ENCODE data around the gene GBA2.

Gene GBA2

DNA sequence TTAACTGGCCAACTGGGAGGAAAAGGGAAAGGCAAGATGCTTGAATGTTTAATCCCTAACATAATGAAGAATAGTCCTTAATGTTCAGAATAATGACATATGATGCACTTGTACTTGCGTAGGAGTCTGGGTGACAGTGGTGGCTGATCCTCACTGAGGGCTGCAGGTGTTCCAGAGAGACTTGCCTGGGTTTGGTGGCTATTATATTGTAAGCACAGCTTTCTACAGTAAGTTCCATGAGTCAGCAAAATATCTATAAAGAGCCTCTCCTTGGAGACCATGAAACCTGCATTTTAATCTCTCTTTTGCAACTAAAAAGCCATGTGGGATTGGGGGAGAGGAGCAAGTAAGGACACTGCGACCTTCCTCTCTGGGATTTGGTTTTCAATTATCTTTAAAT lies 40.5 kb upstream of the GBA2 start:
- TF ChIP-seq POLR2AphosphoS5 (IDR thresholded peaks at IDR 0.05; ENCODE audit: low read depth, low read length), result no peak
- no peak for TF ChIP-seq SIN3A (IDR thresholded peaks at IDR 0.05; ENCODE audit: borderline replicate concordance, insufficient read depth, low read length)
- TF ChIP-seq REST (IDR thresholded peaks at IDR 0.05; ENCODE audit: insufficient read depth in 1 of 2, low read depth in 2 of 2, low read length in 2 of 2), result no peak
- TF ChIP-seq TAF1 (IDR thresholded peaks at IDR 0.05; ENCODE audit: borderline replicate concordance, insufficient read depth, low read length), result no peak
- no peak for TF ChIP-seq FOXP2 (optimal IDR thresholded peaks at IDR 0.05; ENCODE audit: borderline replicate concordance, extremely low read depth, extremely low read length, insufficient read depth)

- TF ChIP-seq TAF1 (IDR thresholded peaks at IDR 0.05; ENCODE audit: borderline replicate concordance, insufficient read depth, low read length) (no peak), REST (IDR thresholded peaks at IDR 0.05; ENCODE audit: insufficient read depth in 1 of 2, low read depth in 2 of 2, low read length in 2 of 2) (no peak), SIN3A (IDR thresholded peaks at IDR 0.05; ENCODE audit: borderline replicate concordance, insufficient read depth, low read length) (no peak), POLR2AphosphoS5 (IDR thresholded peaks at IDR 0.05; ENCODE audit: low read depth, low read length) (no peak), FOXP2 (optimal IDR thresholded peaks at IDR 0.05; ENCODE audit: borderline replicate concordance, extremely low read depth, extremely low read length, insufficient read depth) (no peak)
These were observed 34.4 kb upstream of the GBA2 start for GRCh38 chr9:35783418-35783817.

DNA sequence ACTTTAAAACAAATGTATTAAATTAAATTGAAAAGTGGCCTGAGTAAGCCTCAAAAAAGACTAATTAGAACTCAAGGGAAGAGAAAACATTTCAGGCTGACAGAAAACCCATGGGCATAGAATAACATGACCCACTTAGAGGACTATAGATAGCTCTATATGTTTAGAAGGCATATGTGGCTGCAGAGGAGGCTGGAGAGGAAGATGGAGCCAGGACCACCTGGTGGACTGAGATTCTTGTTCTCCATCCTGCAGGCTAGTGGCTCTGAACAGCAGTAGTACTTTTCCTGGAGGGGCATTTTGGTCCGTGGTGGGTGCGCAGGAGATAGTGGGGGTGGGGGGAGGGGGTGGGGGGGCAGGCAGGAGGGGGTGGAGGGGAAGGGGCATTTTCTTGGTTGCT lies 32.0 kb upstream of the GBA2 start:
- TF ChIP-seq SIN3A (IDR thresholded peaks at IDR 0.05; ENCODE audit: borderline replicate concordance, insufficient read depth, low read length), result no peak
- TF ChIP-seq FOXP2 (optimal IDR thresholded peaks at IDR 0.05; ENCODE audit: borderline replicate concordance, extremely low read depth, extremely low read length, insufficient read depth), result no peak
- no peak for TF ChIP-seq TAF1 (IDR thresholded peaks at IDR 0.05; ENCODE audit: borderline replicate concordance, insufficient read depth, low read length)
- no peak for TF ChIP-seq REST (IDR thresholded peaks at IDR 0.05; ENCODE audit: insufficient read depth in 1 of 2, low read depth in 2 of 2, low read length in 2 of 2)
- no peak for TF ChIP-seq POLR2AphosphoS5 (IDR thresholded peaks at IDR 0.05; ENCODE audit: low read depth, low read length)

DNA sequence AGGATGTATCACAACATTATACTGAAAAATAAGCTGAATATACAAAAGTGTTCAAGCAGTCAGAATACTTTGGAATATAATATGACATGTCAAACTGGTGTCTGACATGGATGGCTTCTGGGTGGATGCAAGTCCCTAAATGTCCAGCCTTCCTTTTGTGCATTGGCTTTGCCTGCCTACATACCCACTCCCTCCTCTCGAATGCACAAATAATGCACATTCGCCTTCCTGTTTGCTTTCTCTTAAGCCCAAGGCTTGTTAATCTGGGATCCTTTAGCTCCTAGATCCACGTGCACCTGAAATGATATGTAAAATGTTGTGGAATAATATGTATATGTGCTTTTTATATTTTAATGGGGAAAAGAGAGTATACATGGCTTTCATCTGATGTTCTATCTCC lies 29.5 kb upstream of the GBA2 start:
- TF ChIP-seq TAF1 (IDR thresholded peaks at IDR 0.05; ENCODE audit: borderline replicate concordance, insufficient read depth, low read length) (no peak), FOXP2 (optimal IDR thresholded peaks at IDR 0.05; ENCODE audit: borderline replicate concordance, extremely low read depth, extremely low read length, insufficient read depth) (no peak), SIN3A (IDR thresholded peaks at IDR 0.05; ENCODE audit: borderline replicate concordance, insufficient read depth, low read length) (no peak), REST (IDR thresholded peaks at IDR 0.05; ENCODE audit: insufficient read depth in 1 of 2, low read depth in 2 of 2, low read length in 2 of 2) (no peak), POLR2AphosphoS5 (IDR thresholded peaks at IDR 0.05; ENCODE audit: low read depth, low read length) (no peak)

- no peak for TF ChIP-seq FOXP2 (optimal IDR thresholded peaks at IDR 0.05; ENCODE audit: borderline replicate concordance, extremely low read depth, extremely low read length, insufficient read depth)
These were observed 27.0 kb upstream of the GBA2 start for GRCh38 chr9:35776018-35776417.

Data from PFSK-1 (cell line).